PC-3 (cell line): ENCODE results near the gene COL27A1. TPM values are rescaled to one million over a fixed set of nuclear protein-coding genes. Genes with fewer than 3 reads are reported as not detected.

ENCODE experiments used
- ATAC-seq: fragments of 200-7000 bp; cut with Tn5 transposase; 2 replicates; pipeline ENCODE4 v1.9.1; 2020; ENCODE audit warnings: mild to moderate bottlenecking, moderate library complexity
- BruUV-seq: library from RNA; stranded (reverse); fragments of 400-500 nt; replicated peaks from 2 replicates; lab custom pipeline; 2021; lab: Mats Ljungman, UMichigan
- CTCF ChIA-PET: fragments of 300-600 bp; sonication (Branson Sonifier 250); formaldehyde crosslinking; loops from one replicate; lab custom pipeline; 2022; ENCODE audit warnings: antibody characterized with exemption; lab: Charles Lee
- POLR2A ChIA-PET: fragments of 300-600 bp; sonication (Branson Sonifier 250); formaldehyde crosslinking; loops from one replicate; lab custom pipeline; 2022; ENCODE audit warnings: antibody characterized with exemption; ENCODE audit not compliant: unreplicated experiment; lab: Charles Lee
- DNase-seq: peaks from one replicate; pipeline ENCODE4 v3.0.0-alpha.2; 2015
- H2AFZ ChIP-seq: fragments of 300-600 bp; sonication (generic); 2 replicates; pipeline ENCODE4 v1.6.0; 2016; ENCODE audit warnings: antibody characterized with exemption, low read length
- H3F3A ChIP-seq: fragments of 300-600 bp; sonication (generic); one replicate; pipeline ENCODE4 v1.6.0; 2017; ENCODE audit warnings: antibody characterized with exemption, low read length, control low read depth, mild to moderate bottlenecking; ENCODE audit not compliant: unreplicated experiment
- H3K27ac ChIP-seq: fragments of 300-600 bp; sonication (generic); 2 replicates; pipeline ENCODE4 v1.5.1; 2016; ENCODE audit warnings: mild to moderate bottlenecking, low read length
- H3K27me3 ChIP-seq: fragments of 300-600 bp; sonication (generic); 2 replicates; pipeline ENCODE4 v1.6.1; 2016; ENCODE audit warnings: low read length, mixed read lengths
- H3K36me3 ChIP-seq: fragments of 300-600 bp; sonication (generic); 2 replicates; pipeline ENCODE4 v1.6.1; 2016; ENCODE audit warnings: low read depth, mixed run types, low read length, mixed read lengths
- H3K4me1 ChIP-seq: fragments of 300-600 bp; sonication (generic); 2 replicates; pipeline ENCODE4 v1.5.1; 2016; ENCODE audit warnings: low read length; ENCODE audit not compliant: insufficient read depth
- H3K4me2 ChIP-seq: fragments of 300-600 bp; sonication (generic); 2 replicates; pipeline ENCODE4 v1.6.0; 2016; ENCODE audit warnings: low read length
- H3K4me3 ChIP-seq: fragments of 300-600 bp; sonication (generic); 2 replicates; pipeline ENCODE4 v1.5.1; 2016; ENCODE audit warnings: mild to moderate bottlenecking, low read length, mixed read lengths
- H3K79me2 ChIP-seq: fragments of 300-600 bp; sonication (generic); 2 replicates; pipeline ENCODE4 v1.6.1; 2017; ENCODE audit warnings: low read length, mixed read lengths
- H3K9ac ChIP-seq: fragments of 300-600 bp; sonication (generic); 2 replicates; pipeline ENCODE4 v1.6.0; 2016; ENCODE audit warnings: mild to moderate bottlenecking, low read length
- H3K9me2 ChIP-seq: fragments of 300-600 bp; sonication (generic); replicated peaks from 2 replicates; pipeline ENCODE4 v1.6.1; 2016; ENCODE audit warnings: mixed run types, low read length, mixed read lengths
- H3K9me3 ChIP-seq: fragments of 300-600 bp; sonication (generic); 2 replicates; pipeline ENCODE4 v1.6.1; 2016; ENCODE audit warnings: low read length, mixed read lengths
- H4K20me1 ChIP-seq: fragments of 300-600 bp; sonication (generic); 2 replicates; pipeline ENCODE4 v1.6.1; 2016; ENCODE audit warnings: low read length, mixed read lengths
- EZH2 ChIP-seq: fragments of 300-600 bp; sonication (generic); IDR thresholded peaks from one replicate; pipeline ENCODE4 v1.6.1; 2017; ENCODE audit warnings: antibody characterized with exemption, mild to moderate bottlenecking, low read length; ENCODE audit not compliant: unreplicated experiment
- EZH2phosphoT487 ChIP-seq: fragments of 300-600 bp; sonication (generic); IDR thresholded peaks from 2 replicates; pipeline ENCODE4 v1.6.1; 2018; ENCODE audit warnings: mild to moderate bottlenecking, antibody characterized with exemption, low read length, borderline replicate concordance
- intact Hi-C: fragments of 100-400 bp; cut with micrococcal nuclease; formaldehyde crosslinking; loops from 2 replicates; pipeline ENCODE4 v1.9.0; 2023
- total RNA-seq: library from RNA; depleted of rRNA; stranded (reverse); fragments of >200 nt; gene quantifications from 2 replicates; pipeline ENCODE4 v1.2.3, GENCODE V29; 2014
- TF ChIP-seq, protein P1 (sequence below): fragments of 300-600 bp; sonication (generic); conservative IDR thresholded peaks from 2 replicates; pipeline ENCODE4 v1.5.1; 2017; ENCODE audit warnings: antibody characterized with exemption, low read depth, mild to moderate bottlenecking, low read length

COL27A1 gene
- total RNA-seq, 1 experiment from 2014 or later, result 4.3 TPM

DNA sequence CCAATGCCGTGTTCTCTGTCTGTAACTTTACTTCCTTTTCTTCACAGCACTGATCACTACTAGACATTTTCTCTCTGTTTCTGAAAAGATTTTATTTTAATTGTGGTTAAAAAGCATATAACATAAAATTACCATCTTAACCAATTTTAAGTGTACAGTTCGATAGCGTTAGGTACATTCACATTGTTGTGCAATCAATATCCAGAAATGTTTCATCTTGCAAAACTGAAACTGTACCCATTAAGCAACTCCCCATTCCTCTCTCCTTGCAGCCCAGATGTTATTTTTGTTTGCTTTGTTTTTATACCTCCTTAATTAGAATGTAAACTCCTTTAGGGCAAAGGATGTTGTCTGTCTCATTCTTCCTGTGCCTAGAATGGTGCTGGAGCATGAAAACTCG lies 47.5 kb downstream of the COL27A1 start:
- H3K4me2 ChIP-seq, result no peak overlapping the region
- H2AFZ ChIP-seq, result no peak overlapping the region
- BruUV-seq, result no TSS peak
- H3K4me1 ChIP-seq, result no peaks in the 10 kb centered on the region
- ATAC-seq (no peak), DNase-seq (no peak)
- no peaks in the 10 kb centered on the region for H3K27me3 ChIP-seq
- ChIA-PET POLR2A (no interaction called here), CTCF (no interaction called here)
- intact Hi-C loops, result no loop called here
- no peak overlapping the region for H3K27ac ChIP-seq
- H3K9ac ChIP-seq, result no peak overlapping the region
- H3K79me2 ChIP-seq, result no peaks in the 10 kb centered on the region
- no peaks in the 10 kb centered on the region for H3K36me3 ChIP-seq
- TF ChIP-seq, protein P1, sequence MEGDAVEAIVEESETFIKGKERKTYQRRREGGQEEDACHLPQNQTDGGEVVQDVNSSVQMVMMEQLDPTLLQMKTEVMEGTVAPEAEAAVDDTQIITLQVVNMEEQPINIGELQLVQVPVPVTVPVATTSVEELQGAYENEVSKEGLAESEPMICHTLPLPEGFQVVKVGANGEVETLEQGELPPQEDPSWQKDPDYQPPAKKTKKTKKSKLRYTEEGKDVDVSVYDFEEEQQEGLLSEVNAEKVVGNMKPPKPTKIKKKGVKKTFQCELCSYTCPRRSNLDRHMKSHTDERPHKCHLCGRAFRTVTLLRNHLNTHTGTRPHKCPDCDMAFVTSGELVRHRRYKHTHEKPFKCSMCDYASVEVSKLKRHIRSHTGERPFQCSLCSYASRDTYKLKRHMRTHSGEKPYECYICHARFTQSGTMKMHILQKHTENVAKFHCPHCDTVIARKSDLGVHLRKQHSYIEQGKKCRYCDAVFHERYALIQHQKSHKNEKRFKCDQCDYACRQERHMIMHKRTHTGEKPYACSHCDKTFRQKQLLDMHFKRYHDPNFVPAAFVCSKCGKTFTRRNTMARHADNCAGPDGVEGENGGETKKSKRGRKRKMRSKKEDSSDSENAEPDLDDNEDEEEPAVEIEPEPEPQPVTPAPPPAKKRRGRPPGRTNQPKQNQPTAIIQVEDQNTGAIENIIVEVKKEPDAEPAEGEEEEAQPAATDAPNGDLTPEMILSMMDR, result no peak
- TF ChIP-seq EZH2phosphoT487, result no peak
- TF ChIP-seq EZH2, result no peak
- no peaks in the 10 kb centered on the region for H3K9me2 ChIP-seq
- no peaks in the 10 kb centered on the region for H4K20me1 ChIP-seq
- H3K4me3 ChIP-seq, result no peak overlapping the region
- H3F3A ChIP-seq, result no peaks in the 10 kb centered on the region
- H3K9me3 ChIP-seq, result no peaks in the 10 kb centered on the region

DNA sequence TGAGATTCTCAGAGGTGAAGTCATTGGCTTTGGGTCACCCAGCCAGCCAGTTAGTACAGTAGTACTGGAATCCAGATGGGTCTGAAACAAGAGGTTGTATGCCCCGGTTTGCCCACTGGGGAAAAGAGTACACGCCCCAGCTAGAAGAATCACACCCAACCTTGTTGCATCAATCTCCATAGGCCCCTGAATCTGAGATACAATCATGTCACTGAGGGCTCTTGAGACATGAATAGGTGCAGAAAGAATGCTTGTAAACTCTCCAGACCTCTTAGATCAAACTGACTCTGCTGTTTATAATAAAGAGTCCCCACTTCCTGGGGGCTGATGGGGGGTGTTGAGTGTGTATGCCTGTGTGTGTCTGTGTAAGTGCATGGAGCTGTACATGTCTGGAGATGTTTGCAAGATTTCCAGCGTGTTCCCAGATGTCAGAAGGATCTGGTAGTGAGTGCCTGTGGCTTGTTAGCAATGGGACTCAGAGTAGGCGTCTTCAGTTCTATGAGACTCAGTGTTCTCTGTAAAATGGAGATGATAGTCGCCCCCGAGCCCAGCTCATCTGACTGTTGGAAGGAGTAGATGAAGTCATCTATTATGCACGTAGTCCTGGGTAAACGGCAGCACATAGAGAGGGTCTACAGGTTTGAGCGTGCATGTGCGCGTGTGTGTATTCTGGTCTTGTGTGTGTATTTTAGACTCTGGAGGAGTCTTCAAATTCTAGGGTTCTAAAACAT lies 48.2 kb downstream of the COL27A1 start:
- POLR2A ChIA-PET, result no interaction called here
- Histone ChIP-seq H3K9me3 (no peaks in the 10 kb centered on the region), H3K9me2 (no peaks in the 10 kb centered on the region), H3F3A (no peaks in the 10 kb centered on the region), H3K27me3 (no peaks in the 10 kb centered on the region), H3K9ac (no peak overlapping the region), H3K4me2 (no peak overlapping the region), H3K27ac (no peak overlapping the region), H3K36me3 (no peaks in the 10 kb centered on the region), H3K4me3 (no peak overlapping the region), H4K20me1 (no peaks in the 10 kb centered on the region), H3K79me2 (no peaks in the 10 kb centered on the region), H2AFZ (no peak overlapping the region), H3K4me1 (no peaks in the 10 kb centered on the region)
- TF ChIP-seq EZH2, result no peak
- TF ChIP-seq, protein P1, result no peak
- TF ChIP-seq EZH2phosphoT487, result no peak
- 0 out of 2 replicates have a peak, but pooled peaks have one; percentile 31 for ATAC-seq
- CTCF ChIA-PET, result no interaction called here
- intact Hi-C loops, result no loop called here
- DNase-seq, result peak; percentile 34
- no TSS peak for BruUV-seq

DNA sequence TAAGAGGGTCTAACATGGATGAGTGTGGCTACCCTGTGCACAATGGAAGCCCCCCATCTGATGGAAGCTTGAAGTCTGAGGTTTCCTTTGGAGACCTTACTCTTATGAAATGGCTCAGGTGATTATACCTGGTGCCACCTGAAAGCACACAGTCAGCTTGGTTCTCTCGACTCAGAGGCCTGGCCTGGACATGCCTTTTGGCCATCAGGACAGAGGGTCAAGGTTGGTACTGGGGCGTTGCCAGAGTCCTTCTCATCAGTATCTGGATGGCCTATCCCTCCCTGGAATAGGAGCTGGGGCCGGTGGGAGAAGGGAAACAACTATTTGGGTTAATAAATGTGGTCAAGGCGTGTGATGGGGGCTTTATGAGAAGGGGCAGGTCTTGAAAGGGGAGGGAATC lies 48.9 kb downstream of the COL27A1 start:
- ATAC-seq (no peak), DNase-seq (no peak)
- no peaks in the 10 kb centered on the region for H4K20me1 ChIP-seq
- ChIA-PET POLR2A (interaction anchor here (0.6 kb wide), 1 partner anchor 25 kb away, joined by 4 read pairs; no protein-coding TSS in a partner anchor), CTCF (no interaction called here)
- no peak overlapping the region for H3K27ac ChIP-seq
- no peaks in the 10 kb centered on the region for H3F3A ChIP-seq
- no peak overlapping the region for H3K4me3 ChIP-seq
- H3K9me3 ChIP-seq, result no peaks in the 10 kb centered on the region
- no peak overlapping the region for H2AFZ ChIP-seq
- BruUV-seq, result no TSS peak
- no peak overlapping the region for H3K9ac ChIP-seq
- H3K4me2 ChIP-seq, result no peak overlapping the region
- H3K79me2 ChIP-seq, result no peaks in the 10 kb centered on the region
- intact Hi-C loops, result no loop called here
- H3K27me3 ChIP-seq, result no peaks in the 10 kb centered on the region
- no peaks in the 10 kb centered on the region for H3K36me3 ChIP-seq
- H3K9me2 ChIP-seq, result no peaks in the 10 kb centered on the region
- H3K4me1 ChIP-seq, result no peaks in the 10 kb centered on the region
- TF ChIP-seq, protein P1, result no peak
- TF ChIP-seq EZH2phosphoT487 (no peak), EZH2 (no peak)
